HS-5 (cell line): ENCODE data around the gene IGSF10.

ENCODE experiments used
- DNase-seq: peaks from one replicate; pipeline ENCODE4 v3.0.0-alpha.2; 2012; ENCODE audit warnings: low read depth

IGSF10 gene

DNA sequence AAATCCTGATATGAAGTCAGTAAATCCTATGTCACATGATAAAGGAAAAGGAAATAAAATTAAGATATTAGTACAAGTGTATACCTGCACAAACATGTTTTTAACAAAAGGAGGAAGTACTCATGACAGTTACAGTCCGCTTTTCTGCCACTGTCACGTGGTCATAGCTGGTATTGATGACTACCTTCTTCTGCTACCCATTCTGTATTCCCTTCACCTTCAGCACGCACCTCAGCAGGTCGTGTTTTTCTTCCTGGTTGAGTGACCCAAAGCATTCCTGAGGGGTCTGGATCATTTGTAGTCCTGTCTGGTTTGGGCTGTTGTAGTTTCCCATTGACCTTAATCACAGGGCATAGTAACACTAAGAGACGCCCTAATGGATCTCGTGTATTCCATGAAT lies 41.1 kb downstream of the IGSF10 start:
- DNase-seq: no peak

DNA sequence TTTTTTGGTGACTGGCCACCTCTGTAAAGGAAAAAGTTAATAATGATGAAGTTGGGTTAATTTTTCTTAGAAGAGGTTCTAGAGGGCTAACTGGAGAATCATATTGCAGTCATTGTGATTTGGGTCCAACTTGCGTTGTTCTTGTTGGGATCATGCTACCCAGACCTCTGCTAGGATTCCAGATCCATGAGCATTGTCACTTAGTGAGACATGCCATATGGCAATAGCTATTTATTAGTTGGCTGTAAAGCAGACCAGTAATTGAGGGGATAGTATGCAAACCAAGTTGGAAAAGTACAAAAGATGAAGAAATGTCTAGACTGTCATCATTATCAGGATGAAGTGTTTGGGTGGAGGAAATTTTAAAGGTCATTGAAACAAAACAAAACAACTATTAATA lies 45.6 kb downstream of the IGSF10 start:
- no peak for DNase-seq

DNA sequence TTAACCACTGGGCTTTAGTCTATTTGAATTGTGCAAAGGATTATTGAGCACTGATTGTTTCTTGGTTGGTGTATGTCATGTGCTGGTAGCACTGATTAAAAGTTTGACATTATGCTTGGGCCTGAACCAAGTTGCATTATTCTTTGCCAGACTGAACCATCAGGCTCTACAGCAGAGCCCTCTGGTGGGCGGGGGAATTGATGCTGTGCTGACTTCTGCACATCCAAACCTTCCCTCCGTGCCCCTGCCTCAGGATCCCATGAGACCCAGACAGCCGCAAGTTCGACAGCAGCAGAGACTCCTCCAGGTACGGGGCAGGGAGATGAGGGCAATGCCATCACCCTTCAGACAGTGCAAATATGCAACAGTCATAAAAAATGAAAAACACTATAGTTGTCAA lies 47.9 kb downstream of the IGSF10 start:
- no peak for DNase-seq
